ENCODE data around the gene TMEM209.

- no peak for TF ChIP-seq EZH2 (IDR thresholded peaks at IDR 0.05)
- TF ChIP-seq FOXP2 (optimal IDR thresholded peaks at IDR 0.05; ENCODE audit: control extremely low read depth, extremely low read length, insufficient read depth), result no peak
Observed at GRCh38 chr7:130216750-130217149, 11.5 kb upstream of the TMEM209 start.

All from SK-N-MC (cell line).